AG20443 (cell line): ENCODE data around the gene FN3K.
"Not testable (repeated sequence)": the region's sequence is repeated elsewhere in the genome, so short reads cannot be mapped to it uniquely, and the experiment has no call there.

Experiments used
- DNase-seq: peaks from one replicate; pipeline ENCODE4 v3.0.0; 2012; ENCODE audit warnings: low spot score, mixed read lengths

FN3K gene

GRCh38 chr17:82775001-82775823 lies 39.8 kb downstream of the FN3K start:
- peak; percentile 90 for DNase-seq

- DNase-seq: no peak
These were observed 41.0 kb downstream of the FN3K start for GRCh38 chr17:82776454-82776853.

- not testable (repeated sequence) for DNase-seq
These were observed 42.5 kb downstream of the FN3K start for GRCh38 chr17:82777778-82778375.

- no peak for DNase-seq
These were observed 44.1 kb downstream of the FN3K start for GRCh38 chr17:82779541-82779940.

GRCh38 chr17:82780195-82780594 lies 44.8 kb downstream of the FN3K start:
- no peak for DNase-seq

- DNase-seq: no peak
These were observed 45.8 kb downstream of the FN3K start for GRCh38 chr17:82780971-82781893.

- peak; percentile 95 for DNase-seq
These were observed 46.5 kb downstream of the FN3K start for GRCh38 chr17:82781894-82782274.

- no peak for DNase-seq
These were observed 47.3 kb downstream of the FN3K start for GRCh38 chr17:82782657-82783207.

- no peak for DNase-seq
These were observed 48.1 kb downstream of the FN3K start for GRCh38 chr17:82783498-82783897.

- DNase-seq: not testable (repeated sequence)
These were observed 50.2 kb downstream of the FN3K start for GRCh38 chr17:82785581-82785980.

GRCh38 chr17:82786427-82786826 lies 51.0 kb downstream of the FN3K start:
- no peak for DNase-seq

GRCh38 chr17:82787081-82787848 lies 51.9 kb downstream of the FN3K start:
- DNase-seq: peak; percentile 95

- DNase-seq: no peak
These were observed 53.0 kb downstream of the FN3K start for GRCh38 chr17:82788206-82789001.

- DNase-seq: no peak
These were observed 53.7 kb downstream of the FN3K start for GRCh38 chr17:82789051-82789592.

GRCh38 chr17:82789806-82790205 lies 54.4 kb downstream of the FN3K start:
- no peak for DNase-seq

- DNase-seq: no peak
These were observed 55.0 kb downstream of the FN3K start for GRCh38 chr17:82790391-82790790.

GRCh38 chr17:82791532-82791931 lies 56.1 kb downstream of the FN3K start:
- no peak for DNase-seq

GRCh38 chr17:82793974-82794630 lies 58.7 kb downstream of the FN3K start:
- DNase-seq: peak; percentile 51

- DNase-seq: peak; percentile 70
These were observed 59.5 kb downstream of the FN3K start for GRCh38 chr17:82794781-82795482.
